GM19043 (cell line): Measurements from ENCODE around the gene TMEM140.

Source experiments
- ATAC-seq: cut with Tn5 transposase; IDR thresholded peaks from one replicate; pipeline ENCODE4 v1.9.1; 2021; ENCODE audit warnings: low read depth; ENCODE audit not compliant: unreplicated experiment

The TMEM140 gene

DNA sequence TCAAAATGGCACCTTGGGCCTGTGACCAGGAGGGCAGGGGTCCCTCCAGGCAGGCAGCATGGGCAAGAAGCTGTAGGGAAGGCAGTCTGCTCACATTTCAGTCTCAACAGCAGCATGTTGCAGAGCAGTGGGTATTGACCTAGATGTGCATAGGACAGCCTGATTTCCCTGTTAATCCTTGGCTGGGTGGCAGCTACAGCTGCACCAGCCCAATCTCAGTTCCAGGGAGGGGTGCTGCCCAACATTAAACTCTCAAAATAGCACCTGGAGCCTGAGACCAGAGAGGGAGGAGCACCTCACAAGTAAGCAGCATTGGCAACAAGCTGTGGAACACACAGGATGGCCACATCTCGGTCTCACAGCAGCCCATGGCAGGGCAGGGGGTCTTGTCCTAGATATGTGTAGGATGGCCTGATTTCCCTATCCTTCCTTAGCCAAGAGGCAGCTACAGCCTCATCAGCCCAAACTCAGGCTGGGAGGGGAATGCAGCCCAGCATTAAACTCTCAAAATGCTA, 10.3 kb downstream of the TMEM140 start:
- ATAC-seq = no peak

GRCh38 chr7:135158874-135159273, 11.0 kb downstream of the TMEM140 start:
- no peak for ATAC-seq

DNA sequence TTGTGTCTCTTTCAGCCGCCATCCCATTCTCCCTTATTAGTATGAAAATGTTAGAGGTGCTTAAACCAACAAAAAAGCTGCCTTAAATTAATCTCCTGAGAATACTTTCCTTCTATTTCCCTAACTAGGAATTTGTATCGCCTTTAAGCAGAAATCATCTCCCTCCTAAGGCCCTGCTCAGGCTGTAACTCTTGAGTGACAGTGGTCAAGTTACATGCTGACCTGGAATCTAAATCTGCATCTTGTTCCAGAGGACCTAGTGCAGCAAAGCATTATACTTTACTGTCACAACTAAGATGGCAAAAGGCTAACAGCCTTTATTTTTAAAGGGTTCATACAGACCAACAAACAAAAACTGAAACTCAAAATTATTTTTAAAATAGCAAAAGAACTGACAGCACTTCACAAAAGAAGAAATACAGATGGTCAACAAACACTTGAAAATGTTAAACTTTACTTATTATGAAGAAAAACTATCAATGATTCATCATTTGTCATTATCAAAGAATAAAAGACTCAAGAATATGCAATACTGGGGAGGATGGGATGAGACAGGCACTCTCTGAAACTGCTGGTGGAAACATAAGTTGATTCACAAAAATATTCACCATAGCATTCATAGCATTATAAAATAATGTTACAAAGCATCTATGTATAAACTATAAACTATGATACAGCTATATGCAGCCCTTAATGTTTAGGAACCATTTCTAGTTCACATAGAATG, 11.7 kb downstream of the TMEM140 start:
- ATAC-seq = no peak

GRCh38 chr7:135160098-135160857, 12.4 kb downstream of the TMEM140 start:
- ATAC-seq = peak; percentile 53

GRCh38 chr7:135160858-135161653, 13.2 kb downstream of the TMEM140 start:
- no peak for ATAC-seq

GRCh38 chr7:135161669-135162068, 13.8 kb downstream of the TMEM140 start:
- no peak for ATAC-seq

- no peak for ATAC-seq
Measured at GRCh38 chr7:135162382-135163001, 14.6 kb downstream of the TMEM140 start.

GRCh38 chr7:135164357-135165061, 16.6 kb downstream of the TMEM140 start:
- ATAC-seq = no peak

GRCh38 chr7:135165862-135166261, 18.0 kb downstream of the TMEM140 start:
- no peak for ATAC-seq

GRCh38 chr7:135166338-135166990, 18.6 kb downstream of the TMEM140 start:
- ATAC-seq = no peak

DNA sequence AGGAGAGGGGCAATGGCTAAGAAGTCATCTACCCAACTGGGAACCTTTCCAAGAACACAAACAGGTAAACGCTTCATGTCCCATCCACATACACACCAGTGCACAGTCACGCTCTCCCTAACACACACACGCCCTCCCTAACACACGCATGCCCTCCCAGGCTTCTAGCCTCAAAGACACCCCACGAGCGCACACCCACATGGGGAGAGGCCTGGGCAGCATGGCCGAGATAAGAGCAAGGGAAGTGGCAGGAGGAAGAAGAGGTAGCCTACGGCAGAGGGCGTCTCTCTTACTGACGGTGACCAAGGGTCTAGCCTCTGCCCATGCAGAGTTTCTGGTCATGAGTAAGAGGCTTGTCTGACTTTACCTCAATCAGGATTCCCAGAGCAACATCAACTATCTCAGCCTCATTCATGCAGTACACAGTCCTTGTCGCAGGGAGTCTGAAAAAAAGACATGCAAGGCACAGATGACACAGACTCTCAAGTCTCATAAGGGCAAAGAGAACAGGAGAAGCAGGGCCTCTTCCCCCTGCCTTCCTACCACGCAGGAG, 19.6 kb downstream of the TMEM140 start:
- no peak for ATAC-seq

- no peak for ATAC-seq
Measured at GRCh38 chr7:135168001-135168400, 20.1 kb downstream of the TMEM140 start.

- no peak for ATAC-seq
Measured at GRCh38 chr7:135168489-135169140, 20.7 kb downstream of the TMEM140 start.

DNA sequence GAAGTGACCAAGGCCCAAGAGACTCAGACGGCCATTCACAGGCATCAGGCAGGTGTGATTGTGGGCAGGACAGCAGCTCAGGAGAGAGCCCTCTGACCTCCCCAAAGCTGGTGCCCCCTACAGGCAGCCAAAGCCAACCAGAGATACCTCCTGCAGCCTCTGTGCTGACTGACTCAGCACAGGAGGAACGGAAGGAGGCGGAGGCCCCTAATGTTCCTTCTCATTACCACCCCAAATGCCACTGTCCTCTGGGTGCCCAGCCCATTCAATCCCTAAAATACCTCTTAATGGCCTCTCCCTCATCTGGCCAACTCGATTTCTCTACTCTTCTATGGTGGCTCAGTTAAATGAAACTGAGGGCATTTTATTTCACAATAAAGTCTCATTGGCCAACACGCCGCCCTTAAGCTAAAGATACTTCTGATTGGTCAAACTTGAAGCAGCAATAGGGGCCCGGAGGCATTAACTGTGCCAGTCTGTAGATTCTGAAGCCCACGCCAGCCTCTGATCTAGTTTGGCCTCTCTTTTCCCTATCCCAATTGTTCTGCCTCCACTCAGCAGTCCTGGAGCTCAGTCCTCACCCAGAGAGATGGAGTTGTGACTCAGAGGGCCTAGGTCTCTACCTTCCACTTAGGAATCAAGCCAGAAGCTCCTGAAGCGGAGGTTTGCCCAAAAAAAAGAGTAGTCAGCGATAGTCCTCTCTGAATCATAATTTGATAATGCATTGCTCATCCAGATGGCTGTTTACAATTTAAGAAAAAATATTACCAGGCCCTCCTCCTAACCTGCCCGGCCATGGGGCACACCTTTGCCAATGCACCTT, 21.5 kb downstream of the TMEM140 start:
- peak; percentile 35 for ATAC-seq

DNA sequence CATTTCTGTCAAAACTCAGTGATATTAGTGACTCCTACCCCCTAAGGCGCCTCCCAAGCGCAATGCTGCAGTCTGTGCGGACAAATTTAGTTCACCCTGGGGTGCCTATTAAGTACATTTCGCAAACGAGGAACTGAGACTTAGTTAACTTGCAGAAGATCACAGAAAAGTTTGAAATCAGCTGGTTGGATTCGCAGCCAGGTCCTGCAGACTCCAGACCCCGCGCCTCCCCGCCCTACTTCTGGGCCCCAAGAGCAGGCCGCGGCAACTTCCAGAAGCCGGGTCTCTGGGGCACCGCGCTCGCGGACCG, 22.0 kb downstream of the TMEM140 start:
- peak; percentile 7 for ATAC-seq

DNA sequence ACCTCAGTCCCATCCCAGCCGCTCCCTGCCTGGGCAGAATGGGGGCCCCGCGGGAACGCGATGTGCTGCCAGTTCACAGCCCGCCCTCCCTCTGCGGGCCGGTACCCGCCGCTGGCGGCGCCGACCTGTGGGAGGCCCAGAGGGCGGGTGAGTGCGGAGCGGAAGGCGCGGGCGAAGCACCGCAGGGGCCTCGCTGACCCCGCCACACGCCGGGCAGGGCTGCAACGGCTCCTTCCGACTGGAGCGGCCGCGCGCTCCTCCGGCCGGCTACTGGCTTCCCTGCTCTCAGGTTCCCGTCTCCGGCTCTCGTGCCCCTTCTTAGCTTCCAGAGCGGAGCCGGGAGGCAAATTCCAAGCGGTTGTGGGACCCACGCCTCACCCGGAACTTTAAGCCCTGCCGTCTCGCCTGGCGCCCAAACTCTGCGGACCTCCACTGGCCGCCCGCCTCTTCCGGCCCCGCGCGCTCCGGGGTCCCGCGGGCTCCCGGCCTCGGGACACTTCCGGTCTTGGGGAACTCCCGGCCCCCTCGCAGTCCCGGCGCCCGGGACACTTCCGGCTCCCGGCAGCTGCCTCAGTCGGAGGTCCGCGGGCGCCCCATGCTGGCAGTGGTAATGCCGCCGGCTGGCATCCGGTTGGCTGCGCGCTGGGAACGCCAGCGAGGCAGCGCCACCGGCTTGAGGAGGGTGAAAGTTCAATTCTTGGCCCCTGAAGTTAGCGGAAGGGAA, 22.6 kb downstream of the TMEM140 start, which contains the start of gene CYREN:
CYREN (minus strand) TSS at position 434 of the 724 bp plus-strand sequence. CDS start 1,785 bp downstream, outside the sequence.
- ATAC-seq = peak; percentile 61

GRCh38 chr7:135170998-135171481, 23.2 kb downstream of the TMEM140 start:
- ATAC-seq = peak; percentile 41
